Memory B cell (primary cell): ENCODE data around the gene NFAM1.

ENCODE experiments used
- ATAC-seq: fragments of 150-1000 bp; cut with Tn5 transposase; 2 replicates; pipeline ENCODE4 v1.10.0; 2021; ENCODE audit warnings: low read depth, mild to moderate bottlenecking, moderate library complexity
- DNase-seq, 2 donors: peaks; one replicate each; pipeline ENCODE4 v3.0.0; 2022; ENCODE audit warnings: low spot score in 2 of 2
- H3K27ac Mint-ChIP-seq: one replicate; pipeline ENCODE4 v1.8.0; 2022; ENCODE audit warnings: mild to moderate bottlenecking, moderate library complexity, mixed read lengths
- H3K27me3 Mint-ChIP-seq: one replicate; pipeline ENCODE4 v1.8.0; 2022; ENCODE audit warnings: mixed read lengths
- H3K36me3 Mint-ChIP-seq: one replicate; pipeline ENCODE4 v1.8.0; 2022; ENCODE audit warnings: mild to moderate bottlenecking, mixed read lengths
- H3K4me1 Mint-ChIP-seq: one replicate; pipeline ENCODE4 v1.8.0; 2022; ENCODE audit warnings: mixed read lengths
- H3K4me3 Mint-ChIP-seq: one replicate; pipeline ENCODE4 v1.8.0; 2022; ENCODE audit warnings: mild to moderate bottlenecking, moderate library complexity, mixed read lengths
- H3K9me3 Mint-ChIP-seq: one replicate; pipeline ENCODE4 v1.8.0; 2022; ENCODE audit warnings: mixed read lengths

Gene NFAM1

GRCh38 chr22:42371501-42371900, 60.7 kb downstream of the NFAM1 start:
- H3K9me3 Mint-ChIP-seq: no peaks in the 10 kb centered on the region
- no peak overlapping the region for H3K27ac Mint-ChIP-seq
- H3K4me3 Mint-ChIP-seq: no peak overlapping the region
- ATAC-seq: no peak
- DNase-seq: no peak
- no peaks in the 10 kb centered on the region for H3K36me3 Mint-ChIP-seq
- H3K4me1 Mint-ChIP-seq: peaks cover 18% of the 10 kb centered on the region
- H3K27me3 Mint-ChIP-seq: peaks cover 12% of the 10 kb centered on the region

DNA sequence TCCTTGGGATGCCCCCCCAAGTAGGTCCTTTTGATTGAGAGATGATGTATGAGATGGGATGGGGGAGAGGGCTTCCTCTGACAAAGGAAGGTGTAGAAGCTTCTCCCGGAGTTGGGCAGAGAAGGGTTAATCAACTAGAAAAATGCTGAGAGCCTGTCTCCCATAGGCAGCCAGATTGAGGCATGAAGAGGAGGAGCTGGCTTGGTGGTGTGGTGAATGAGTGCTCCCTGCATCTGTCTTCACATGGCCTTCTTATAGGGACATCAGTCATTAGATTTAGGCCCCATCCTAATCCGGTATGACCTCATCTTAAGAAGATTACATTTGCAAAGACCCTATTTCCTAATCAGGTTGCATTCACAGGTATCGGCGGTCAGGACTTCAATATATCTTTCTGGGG, 61.1 kb downstream of the NFAM1 start:
- no peak overlapping the region for H3K4me3 Mint-ChIP-seq
- H3K27ac Mint-ChIP-seq: no peak overlapping the region
- ATAC-seq (no peak), DNase-seq (no peak)
- no peaks in the 10 kb centered on the region for H3K36me3 Mint-ChIP-seq
- peaks cover 18% of the 10 kb centered on the region for H3K4me1 Mint-ChIP-seq
- peaks cover 12% of the 10 kb centered on the region for H3K27me3 Mint-ChIP-seq
- H3K9me3 Mint-ChIP-seq: no peaks in the 10 kb centered on the region

GRCh38 chr22:42369250-42370041, 62.8 kb downstream of the NFAM1 start:
- peak overlapping the region; percentile 95 for H3K4me3 Mint-ChIP-seq
- peaks cover 16% of the 10 kb centered on the region for H3K4me1 Mint-ChIP-seq
- DNase-seq (peak in 1 of 2 donors; percentile 73), ATAC-seq (peak; percentile 95)
- peaks cover 15% of the 10 kb centered on the region for H3K27me3 Mint-ChIP-seq
- H3K9me3 Mint-ChIP-seq: no peaks in the 10 kb centered on the region
- H3K27ac Mint-ChIP-seq: peak overlapping the region; percentile 30
- no peaks in the 10 kb centered on the region for H3K36me3 Mint-ChIP-seq

DNA sequence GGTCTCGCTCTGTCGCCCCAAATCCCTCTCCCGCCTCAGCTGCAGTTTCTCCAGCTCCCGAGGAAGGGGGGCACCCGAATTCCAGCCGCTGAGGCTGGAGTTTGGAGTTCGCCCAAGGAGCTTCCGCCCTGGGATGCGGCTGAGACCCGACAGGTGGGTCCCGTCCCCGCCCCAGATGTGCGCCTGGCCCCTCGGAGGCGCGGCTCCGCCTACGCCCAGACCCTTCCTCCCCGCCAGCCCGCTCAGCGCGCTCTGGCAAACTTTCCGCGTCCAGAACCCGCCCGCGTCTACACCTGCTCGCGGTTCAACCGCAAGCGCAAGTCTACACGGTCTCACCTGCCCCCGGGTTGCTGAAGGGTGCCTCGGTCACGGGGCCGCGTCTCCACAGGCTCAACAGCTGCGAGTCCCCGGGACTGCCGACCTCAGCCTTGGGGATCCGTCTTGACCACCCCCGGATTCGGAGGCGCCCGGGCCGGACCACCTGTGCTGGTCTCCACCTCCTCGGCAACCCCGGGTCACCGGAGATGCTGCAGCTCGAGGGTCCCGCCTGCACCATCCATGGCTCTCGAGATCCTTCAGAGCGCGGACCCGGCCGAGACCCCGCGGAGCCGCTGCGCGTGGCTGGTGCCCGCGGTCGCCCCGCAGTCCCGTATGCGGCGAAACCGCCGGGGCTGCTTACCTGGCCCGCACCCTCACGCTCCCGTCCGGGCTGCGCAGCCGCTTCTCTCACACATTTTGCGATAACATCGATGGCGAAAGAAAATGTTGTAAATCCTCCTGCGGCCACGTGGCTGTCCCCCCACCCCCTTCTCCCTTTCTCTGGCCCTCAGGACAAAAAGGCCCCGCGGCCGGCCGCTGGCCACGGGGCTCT, 63.6 kb downstream of the NFAM1 start:
- Mint-ChIP-seq H3K4me3 (peak overlapping the region; percentile 95), H3K4me1 (peaks cover 16% of the 10 kb centered on the region), H3K9me3 (no peaks in the 10 kb centered on the region), H3K36me3 (no peaks in the 10 kb centered on the region), H3K27ac (no peak overlapping the region), H3K27me3 (peaks cover 17% of the 10 kb centered on the region)
- ATAC-seq (peak; percentile 34), DNase-seq (peak in 1 of 2 donors; percentile 67)

- ATAC-seq: no peak
These were observed 64.2 kb downstream of the NFAM1 start for GRCh38 chr22:42367980-42368378.

GRCh38 chr22:42366806-42367581, 65.2 kb downstream of the NFAM1 start:
- DNase-seq (no peak), ATAC-seq (no peak)
- H3K36me3 Mint-ChIP-seq: no peaks in the 10 kb centered on the region
- no peak overlapping the region for H3K27ac Mint-ChIP-seq
- H3K4me3 Mint-ChIP-seq: no peak overlapping the region
- peaks cover 16% of the 10 kb centered on the region for H3K4me1 Mint-ChIP-seq
- peaks cover 22% of the 10 kb centered on the region for H3K27me3 Mint-ChIP-seq
- no peaks in the 10 kb centered on the region for H3K9me3 Mint-ChIP-seq

More at GRCh38 chr22:42367980-42368378, 64.2 kb downstream of the NFAM1 start:
- no peak overlapping the region for H3K27ac Mint-ChIP-seq
- no peaks in the 10 kb centered on the region for H3K36me3 Mint-ChIP-seq
- peaks cover 16% of the 10 kb centered on the region for H3K4me1 Mint-ChIP-seq
- peaks cover 17% of the 10 kb centered on the region for H3K27me3 Mint-ChIP-seq
- no peaks in the 10 kb centered on the region for H3K9me3 Mint-ChIP-seq
- H3K4me3 Mint-ChIP-seq: peak overlapping the region; percentile 95
- DNase-seq: no peak

DNA sequence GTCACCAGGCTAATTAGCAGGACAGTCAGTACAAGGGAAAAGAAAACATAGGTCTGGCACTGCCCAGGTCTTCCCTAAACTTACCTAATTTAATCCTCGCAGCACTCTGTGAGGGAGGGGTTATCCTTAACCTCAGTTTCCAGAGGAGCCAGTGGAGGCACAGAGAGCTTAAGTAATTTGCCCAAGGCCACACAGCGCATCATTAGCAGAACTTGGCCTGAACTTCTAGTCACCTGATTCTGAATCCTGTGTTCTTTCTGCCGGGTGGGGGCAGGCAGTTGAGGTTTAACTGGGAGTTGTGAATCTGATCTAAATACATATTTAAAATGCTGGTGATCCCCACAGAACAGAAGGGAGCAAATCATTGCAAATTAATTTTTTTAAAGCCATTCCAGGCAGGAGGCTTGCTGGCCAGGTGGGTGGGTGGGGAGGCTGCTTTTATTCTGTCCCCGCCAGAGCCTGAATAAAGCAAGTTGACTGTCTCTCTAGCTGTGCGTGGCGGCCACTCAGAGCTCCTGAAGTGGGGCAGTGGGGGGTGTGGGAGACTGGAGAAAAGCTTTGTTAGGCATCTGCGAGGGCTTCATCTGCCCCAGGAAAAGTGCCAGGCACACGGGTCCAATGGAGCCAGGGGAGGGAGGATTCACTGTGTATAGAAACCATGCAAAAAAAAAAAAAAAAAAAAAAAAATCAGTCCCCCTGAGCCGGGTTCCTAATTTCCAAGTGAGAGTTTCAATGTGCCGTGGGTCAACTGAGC, 66.1 kb downstream of the NFAM1 start:
- no peak for DNase-seq
- Mint-ChIP-seq H3K4me3 (no peak overlapping the region), H3K27me3 (peaks cover 28% of the 10 kb centered on the region), H3K27ac (no peak overlapping the region), H3K36me3 (peaks cover 3% of the 10 kb centered on the region), H3K4me1 (peaks cover 18% of the 10 kb centered on the region), H3K9me3 (no peaks in the 10 kb centered on the region)
- no peak for ATAC-seq

- Mint-ChIP-seq H3K9me3 (no peaks in the 10 kb centered on the region), H3K27ac (no peak overlapping the region), H3K36me3 (peaks cover 3% of the 10 kb centered on the region), H3K4me3 (no peak overlapping the region), H3K27me3 (peaks cover 30% of the 10 kb centered on the region), H3K4me1 (peaks cover 18% of the 10 kb centered on the region)
- DNase-seq (no peak), ATAC-seq (no peak)
These were observed 66.9 kb downstream of the NFAM1 start for GRCh38 chr22:42365111-42365865.

DNA sequence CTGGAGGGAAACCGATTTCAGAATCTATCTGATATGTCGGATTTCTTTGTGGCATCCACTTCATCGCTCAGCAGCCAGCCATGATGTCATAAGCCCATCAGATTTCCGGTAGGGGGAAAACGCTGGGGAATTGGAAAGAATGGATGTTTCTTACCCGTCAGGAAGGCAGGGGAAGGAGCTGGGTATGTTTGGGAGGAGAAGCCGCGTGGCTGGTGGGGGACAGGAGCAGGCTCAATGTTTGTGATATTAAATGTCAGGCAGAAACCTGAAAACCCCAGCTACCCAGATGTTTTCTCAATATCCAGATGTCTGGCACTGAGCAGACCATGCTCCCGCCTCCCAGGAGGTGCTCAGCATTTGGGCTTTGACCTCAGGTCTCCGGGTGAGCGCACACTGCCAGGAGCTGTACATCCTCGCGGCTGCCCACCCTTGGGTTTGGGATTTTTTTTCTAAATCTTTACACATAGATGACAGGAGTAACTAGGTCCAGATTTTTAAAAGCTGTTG, 67.5 kb downstream of the NFAM1 start:
- DNase-seq (no peak), ATAC-seq (no peak)
- Mint-ChIP-seq H3K27me3 (peaks cover 35% of the 10 kb centered on the region), H3K4me3 (no peak overlapping the region), H3K27ac (no peak overlapping the region), H3K9me3 (no peaks in the 10 kb centered on the region), H3K36me3 (peaks cover 3% of the 10 kb centered on the region), H3K4me1 (peaks cover 16% of the 10 kb centered on the region)

DNA sequence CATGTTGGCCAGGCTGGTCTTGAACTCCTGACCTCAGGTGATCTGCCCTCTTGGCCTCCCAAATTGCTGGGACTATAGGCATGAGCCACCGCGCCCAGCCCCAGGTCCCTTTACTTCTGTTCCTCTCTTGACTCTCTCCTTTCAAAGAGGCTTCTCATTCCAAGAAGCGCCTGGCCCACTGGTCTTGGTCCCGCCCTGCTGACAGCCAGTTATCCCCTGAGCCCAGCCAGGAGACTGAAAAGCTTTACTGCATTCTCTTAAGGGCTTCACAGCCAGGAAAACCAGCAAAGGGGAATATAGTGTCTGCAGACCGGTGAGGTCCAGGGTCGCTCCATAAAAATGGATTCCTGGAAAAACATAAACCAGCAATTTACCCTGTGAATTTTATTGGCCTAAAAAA, 68.3 kb downstream of the NFAM1 start:
- Mint-ChIP-seq H3K4me1 (peaks cover 12% of the 10 kb centered on the region), H3K27ac (no peak overlapping the region), H3K9me3 (no peaks in the 10 kb centered on the region), H3K4me3 (no peak overlapping the region), H3K27me3 (peaks cover 35% of the 10 kb centered on the region), H3K36me3 (peaks cover 3% of the 10 kb centered on the region)
- ATAC-seq (no peak), DNase-seq (no peak)

- H3K9me3 Mint-ChIP-seq: no peaks in the 10 kb centered on the region
- H3K27me3 Mint-ChIP-seq: peaks cover 32% of the 10 kb centered on the region
- DNase-seq: no peak
- no peak overlapping the region for H3K27ac Mint-ChIP-seq
- H3K4me3 Mint-ChIP-seq: no peak overlapping the region
- peaks cover 10% of the 10 kb centered on the region for H3K4me1 Mint-ChIP-seq
- peaks cover 3% of the 10 kb centered on the region for H3K36me3 Mint-ChIP-seq
- ATAC-seq: no peak
These were observed 70.7 kb downstream of the NFAM1 start for GRCh38 chr22:42361523-42361922.

DNA sequence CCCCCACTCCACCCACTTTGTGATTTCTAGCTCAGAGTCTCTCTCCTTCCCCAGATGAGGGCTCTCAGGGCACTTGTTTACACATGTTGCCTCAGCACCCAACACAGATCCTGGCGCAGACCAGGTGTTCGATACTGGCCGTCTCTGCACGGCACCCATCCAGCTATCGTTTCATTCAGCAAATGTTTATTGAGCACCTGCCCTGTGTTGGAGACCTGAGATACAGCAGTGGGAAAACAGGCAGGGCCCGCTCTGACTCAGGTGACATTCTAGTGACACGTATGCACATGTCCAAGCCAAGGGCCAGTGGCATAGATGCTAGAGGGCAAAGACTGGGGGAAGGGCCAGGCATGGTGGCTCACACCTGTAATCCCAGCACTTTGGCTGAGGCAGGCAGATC, 71.9 kb downstream of the NFAM1 start:
- H3K4me1 Mint-ChIP-seq: peaks cover 8% of the 10 kb centered on the region
- no peak for ATAC-seq
- H3K27ac Mint-ChIP-seq: no peak overlapping the region
- H3K27me3 Mint-ChIP-seq: peaks cover 32% of the 10 kb centered on the region
- peaks cover 3% of the 10 kb centered on the region for H3K36me3 Mint-ChIP-seq
- H3K9me3 Mint-ChIP-seq: no peaks in the 10 kb centered on the region
- DNase-seq: no peak
- no peak overlapping the region for H3K4me3 Mint-ChIP-seq
